Stomach smooth muscle (tissue), 2 donors: ENCODE measurements around the gene SP140.

Experiments used
- H3K27ac ChIP-seq: one replicate; pipeline ENCODE4 v1.7.0; 2013; ENCODE audit warnings: mild to moderate bottlenecking, low read length, inconsistent platforms
- H3K27me3 ChIP-seq, 2 donors: one replicate each; pipeline ENCODE4 v1.7.0; 2013; ENCODE audit warnings: low read length in 2 of 2; ENCODE audit not compliant: insufficient read depth in 2 of 2, control insufficient read depth in 1 of 2
- H3K36me3 ChIP-seq, 2 donors: one replicate each; pipeline ENCODE4 v1.7.0; 2013; ENCODE audit warnings: low read length in 2 of 2; ENCODE audit not compliant: control insufficient read depth in 2 of 2, insufficient read depth in 2 of 2
- H3K4me1 ChIP-seq: one replicate; pipeline ENCODE4 v1.7.0; 2013; ENCODE audit warnings: low read length; ENCODE audit not compliant: control insufficient read depth, insufficient read depth
- H3K4me3 ChIP-seq, 2 donors: one replicate each; pipeline ENCODE4 v1.7.0; 2013; ENCODE audit warnings: low read length in 2 of 2
- H3K9ac ChIP-seq, 2 donors: one replicate each; pipeline ENCODE4 v1.7.0; 2013; ENCODE audit warnings: low read length in 2 of 2, mild to moderate bottlenecking in 1 of 2
- H3K9me3 ChIP-seq, 2 donors: one replicate each; pipeline ENCODE4 v1.7.0; 2013; ENCODE audit warnings: low read length in 2 of 2; ENCODE audit not compliant: control insufficient read depth in 2 of 2
- donor health status: healthy.
- donor health status: Pancreatic carcinoma.

SP140 gene

DNA sequence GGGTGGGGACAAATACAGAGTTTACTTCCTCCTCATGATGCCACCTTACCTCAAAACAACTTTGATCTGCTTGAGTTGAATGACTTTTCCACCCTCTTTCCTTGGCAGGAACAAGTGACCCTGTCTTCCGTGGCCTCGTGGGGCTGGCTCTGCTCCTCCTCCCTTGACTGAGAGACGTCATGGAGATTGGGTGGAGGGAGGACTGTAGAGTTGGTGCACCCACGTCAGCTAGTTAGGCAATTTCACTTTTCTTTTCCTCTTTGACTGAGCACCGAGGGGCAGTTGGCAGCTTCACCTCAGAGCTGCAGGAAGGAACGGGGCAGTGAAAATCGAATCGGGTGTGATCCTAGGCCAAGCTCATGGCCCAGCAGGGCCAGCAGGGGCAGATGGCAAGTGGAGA lies at the start of gene SP140:
TSS of gene SP140 (plus strand) at position 251 of the 400 bp plus-strand sequence. CDS start at position 360, 109 bp downstream.
- no peak within 1 kb of the TSS for H3K27ac ChIP-seq
- no peaks in the 10 kb centered on the region for H3K36me3 ChIP-seq
- no peaks in the 10 kb centered on the region for H3K27me3 ChIP-seq
- peaks cover 0 to 4% of the 10 kb centered on the region in 2 donors for H3K9me3 ChIP-seq
- H3K4me1 ChIP-seq: peaks cover 2% of the 10 kb centered on the region
- no peak within 1 kb of the TSS for H3K9ac ChIP-seq
- no peak within 1 kb of the TSS for H3K4me3 ChIP-seq

- H3K9ac ChIP-seq: no peak overlapping the region
- H3K9me3 ChIP-seq: no peaks in the 10 kb centered on the region
- H3K4me3 ChIP-seq: no peak overlapping the region
- no peak overlapping the region for H3K27ac ChIP-seq
- no peaks in the 10 kb centered on the region for H3K27me3 ChIP-seq
- peaks cover 31 to 49% of the 10 kb centered on the region in 2 donors for H3K36me3 ChIP-seq
- H3K4me1 ChIP-seq: no peaks in the 10 kb centered on the region
These were observed 48.5 kb upstream of the SP140 start for GRCh38 chr2:230176996-230177395.

GRCh38 chr2:230178546-230179485 lies 46.7 kb upstream of the SP140 start:
- H3K36me3 ChIP-seq: peaks cover 36 to 45% of the 10 kb centered on the region in 2 donors
- no peaks in the 10 kb centered on the region for H3K9me3 ChIP-seq
- H3K27me3 ChIP-seq: no peaks in the 10 kb centered on the region

GRCh38 chr2:230179907-230180306 lies 45.6 kb upstream of the SP140 start:
- no peak overlapping the region for H3K4me3 ChIP-seq
- H3K9ac ChIP-seq: no peak overlapping the region
- H3K27ac ChIP-seq: no peak overlapping the region
- H3K9me3 ChIP-seq: no peaks in the 10 kb centered on the region
- H3K27me3 ChIP-seq: no peaks in the 10 kb centered on the region
- H3K4me1 ChIP-seq: no peaks in the 10 kb centered on the region
- peaks cover 38 to 41% of the 10 kb centered on the region in 2 donors for H3K36me3 ChIP-seq

More at GRCh38 chr2:230178546-230179485, 46.7 kb upstream of the SP140 start:
- no peak overlapping the region for H3K4me3 ChIP-seq
- no peak overlapping the region for H3K27ac ChIP-seq
- no peak overlapping the region for H3K9ac ChIP-seq
- H3K4me1 ChIP-seq: no peaks in the 10 kb centered on the region

GRCh38 chr2:230181195-230181594 lies 44.3 kb upstream of the SP140 start:
- Histone ChIP-seq H3K9me3 (no peaks in the 10 kb centered on the region), H3K27ac (no peak overlapping the region), H3K27me3 (no peaks in the 10 kb centered on the region), H3K4me1 (no peaks in the 10 kb centered on the region), H3K9ac (no peak overlapping the region), H3K4me3 (no peak overlapping the region), H3K36me3 (peaks cover 30 to 37% of the 10 kb centered on the region in 2 donors)

DNA sequence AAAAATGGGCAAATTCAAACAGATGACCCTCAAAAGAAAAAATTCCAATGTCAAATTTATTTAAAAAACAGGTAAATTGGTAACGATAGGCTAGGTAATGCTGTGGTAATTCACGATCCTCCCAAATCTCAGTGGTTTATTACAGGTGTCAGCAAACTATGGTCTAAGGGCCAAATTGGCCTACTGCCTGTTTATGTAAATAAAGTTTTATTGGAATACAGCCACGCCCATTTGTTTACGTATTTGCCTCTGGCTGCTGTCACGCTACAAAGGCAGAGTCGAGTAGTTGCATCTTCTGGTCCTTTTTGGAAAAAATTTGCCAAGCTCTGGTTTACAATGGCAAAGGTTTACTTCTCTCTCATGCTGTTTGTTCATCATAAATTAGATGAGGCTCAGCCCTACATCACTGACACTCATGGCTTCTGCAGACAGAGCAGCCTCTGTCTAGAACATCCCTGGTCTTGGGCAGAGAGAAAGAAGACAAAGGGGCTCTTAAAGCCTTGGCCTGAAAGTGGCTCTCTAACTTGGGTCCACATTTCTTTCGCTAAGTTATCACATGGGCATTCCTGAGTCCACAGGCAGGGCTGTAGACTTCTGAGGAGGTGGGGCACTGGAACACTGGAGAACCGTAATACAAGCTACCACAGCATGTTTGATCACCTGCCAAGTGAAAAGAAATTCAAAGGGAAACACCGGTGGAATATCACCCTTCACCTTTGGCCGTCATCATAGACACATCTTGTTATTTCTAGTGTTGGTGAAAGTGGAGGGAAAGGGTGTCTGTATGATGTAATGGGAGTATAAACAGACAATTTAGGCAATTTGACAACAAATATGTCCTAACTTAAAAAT lies 40.6 kb upstream of the SP140 start:
- Histone ChIP-seq H3K36me3 (peaks cover 15% of the 10 kb centered on the region in 2 donors), H3K4me1 (no peaks in the 10 kb centered on the region), H3K27ac (no peak overlapping the region), H3K9me3 (no peaks in the 10 kb centered on the region), H3K9ac (no peak overlapping the region), H3K4me3 (no peak overlapping the region), H3K27me3 (no peaks in the 10 kb centered on the region)

DNA sequence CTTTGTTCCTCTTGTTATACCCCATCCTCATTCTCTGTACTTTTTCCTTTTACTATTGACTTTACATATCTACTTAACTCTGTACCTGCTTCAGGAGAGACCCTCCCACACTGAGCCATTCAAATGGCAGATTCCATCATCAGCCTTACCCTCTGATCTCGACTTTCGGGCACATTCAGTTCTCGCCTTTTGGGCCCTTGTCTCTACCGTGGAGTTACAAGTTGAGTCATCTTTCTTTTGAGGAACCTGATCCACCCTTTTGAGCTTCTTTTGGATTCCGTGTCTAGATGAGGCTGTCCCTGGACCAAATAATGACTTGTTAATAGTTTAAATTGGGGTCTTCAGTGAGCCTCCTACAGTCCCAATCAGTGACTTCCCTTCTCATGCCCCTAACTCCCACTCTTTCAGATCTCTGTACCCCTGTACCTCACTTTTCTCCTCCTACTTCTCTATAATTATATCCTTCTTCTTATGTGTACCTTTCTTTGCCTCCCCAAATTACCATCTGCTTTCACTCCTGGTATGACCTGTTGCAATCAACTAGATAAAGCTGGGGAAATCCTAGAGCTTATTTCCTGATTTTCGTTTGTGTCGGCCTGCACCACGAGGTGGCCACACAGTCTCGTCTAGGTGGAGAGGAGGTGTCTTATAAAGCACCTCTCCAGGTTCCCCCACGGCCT lies 23.0 kb upstream of the SP140 start:
- Histone ChIP-seq H3K36me3 (peaks cover 38 to 51% of the 10 kb centered on the region in 2 donors), H3K9ac (no peak overlapping the region), H3K27me3 (no peaks in the 10 kb centered on the region), H3K9me3 (no peaks in the 10 kb centered on the region), H3K4me3 (no peak overlapping the region), H3K27ac (no peak overlapping the region), H3K4me1 (no peaks in the 10 kb centered on the region)

DNA sequence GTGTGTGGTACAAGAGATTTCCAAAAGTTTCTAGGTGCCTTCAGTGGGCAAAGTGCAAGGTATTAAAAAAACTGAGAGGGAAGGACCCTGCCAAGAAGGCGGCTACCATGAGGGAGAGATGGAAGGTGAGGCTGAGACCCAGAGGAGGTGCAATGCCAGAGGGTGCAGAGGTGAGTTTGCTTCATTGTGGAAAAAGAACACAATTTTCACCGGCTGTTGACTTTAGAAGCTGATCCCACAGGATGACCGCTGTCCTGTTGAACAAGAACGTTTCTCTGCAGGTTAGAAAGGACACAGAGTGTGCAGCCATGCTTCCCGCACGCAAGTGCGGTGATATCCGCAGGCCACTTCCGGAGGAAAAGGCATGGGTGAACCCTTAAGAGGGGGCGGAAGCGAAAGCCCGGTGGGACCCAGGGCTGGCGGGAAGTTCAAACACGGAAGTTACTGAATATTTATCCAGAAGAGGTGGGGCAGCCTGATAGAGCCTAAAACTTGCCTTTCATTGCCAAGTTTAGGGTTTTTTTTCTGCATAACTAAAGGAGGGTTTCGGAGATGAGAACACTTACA lies 22.3 kb upstream of the SP140 start:
- H3K27ac ChIP-seq: no peak overlapping the region
- H3K27me3 ChIP-seq: no peaks in the 10 kb centered on the region
- no peaks in the 10 kb centered on the region for H3K4me1 ChIP-seq
- H3K9ac ChIP-seq: no peak overlapping the region
- peaks cover 35 to 55% of the 10 kb centered on the region in 2 donors for H3K36me3 ChIP-seq
- H3K9me3 ChIP-seq: no peaks in the 10 kb centered on the region
- no peak overlapping the region for H3K4me3 ChIP-seq

GRCh38 chr2:230205034-230205433 lies 20.5 kb upstream of the SP140 start:
- Histone ChIP-seq H3K36me3 (peaks cover 45 to 64% of the 10 kb centered on the region in 2 donors), H3K4me3 (no peak overlapping the region), H3K27ac (no peak overlapping the region), H3K27me3 (no peaks in the 10 kb centered on the region), H3K9me3 (no peaks in the 10 kb centered on the region), H3K9ac (no peak overlapping the region), H3K4me1 (no peaks in the 10 kb centered on the region)

DNA sequence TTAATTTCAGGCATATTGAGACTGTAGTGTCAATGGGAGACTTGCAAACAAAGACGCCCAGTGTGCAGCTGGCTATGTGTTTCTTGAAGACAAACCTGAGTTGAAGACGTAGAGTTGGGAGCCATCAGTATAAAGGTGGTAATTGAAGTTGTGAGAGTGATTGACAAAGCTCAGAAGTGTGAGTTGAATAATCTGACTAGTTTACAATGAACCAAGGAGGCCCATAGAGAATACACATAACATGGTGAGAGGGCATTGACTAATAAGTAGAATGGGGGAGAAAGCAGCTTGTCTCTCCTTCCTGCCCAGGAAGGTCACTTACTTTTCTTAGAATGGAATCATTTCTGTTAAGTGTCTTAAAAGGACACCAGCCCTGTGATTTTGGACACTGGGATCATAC lies 19.8 kb upstream of the SP140 start:
- Histone ChIP-seq H3K9ac (no peak overlapping the region), H3K4me3 (no peak overlapping the region), H3K27me3 (no peaks in the 10 kb centered on the region), H3K27ac (no peak overlapping the region), H3K4me1 (no peaks in the 10 kb centered on the region), H3K9me3 (no peaks in the 10 kb centered on the region), H3K36me3 (peaks cover 43 to 62% of the 10 kb centered on the region in 2 donors)
